GM21390 (cell line): Measurements from ENCODE around the gene PPP1R11.
"Not testable (repeated sequence)": the region's sequence is repeated elsewhere in the genome, so short reads cannot be mapped to it uniquely, and the experiment has no call there.

Source experiments
- ATAC-seq: cut with Tn5 transposase; IDR thresholded peaks from one replicate; pipeline ENCODE4 v1.9.1; 2021; ENCODE audit not compliant: unreplicated experiment

Gene PPP1R11

GRCh38 chr6:30066577-30067459 lies at the start of gene PPP1R11:
Gene PPP1R11, plus strand, starts transcription at chr6:30067198. Its CDS starts 213 bp downstream, at chr6:30067411.
- ATAC-seq: peak; percentile 92

- ATAC-seq: no peak
Measured at GRCh38 chr6:30019819-30020218, 47.2 kb upstream of the PPP1R11 start.

GRCh38 chr6:30020626-30021025 lies 46.4 kb upstream of the PPP1R11 start:
- no peak for ATAC-seq

GRCh38 chr6:30022189-30022588 lies 44.8 kb upstream of the PPP1R11 start:
- ATAC-seq: no peak

GRCh38 chr6:30022712-30023111 lies 44.3 kb upstream of the PPP1R11 start:
- ATAC-seq: not testable (repeated sequence)

GRCh38 chr6:30025186-30025585 lies 41.8 kb upstream of the PPP1R11 start:
- ATAC-seq: no peak

- ATAC-seq: no peak
Measured at GRCh38 chr6:30029588-30029987, 37.4 kb upstream of the PPP1R11 start.

- no peak for ATAC-seq
Measured at GRCh38 chr6:30031381-30031780, 35.6 kb upstream of the PPP1R11 start.

GRCh38 chr6:30033440-30033839 lies 33.6 kb upstream of the PPP1R11 start:
- ATAC-seq: not testable (repeated sequence)

GRCh38 chr6:30035784-30036183 lies 31.2 kb upstream of the PPP1R11 start:
- no peak for ATAC-seq

GRCh38 chr6:30037182-30037788 lies 29.7 kb upstream of the PPP1R11 start:
- no peak for ATAC-seq

GRCh38 chr6:30041221-30041620 lies 25.8 kb upstream of the PPP1R11 start:
- ATAC-seq: no peak

- no peak for ATAC-seq
Measured at GRCh38 chr6:30041821-30042220, 25.2 kb upstream of the PPP1R11 start.

- no peak for ATAC-seq
Measured at GRCh38 chr6:30042476-30042875, 24.5 kb upstream of the PPP1R11 start.

- ATAC-seq: no peak
Measured at GRCh38 chr6:30042914-30043313, 24.1 kb upstream of the PPP1R11 start.

GRCh38 chr6:30043744-30044143 lies 23.3 kb upstream of the PPP1R11 start:
- ATAC-seq: no peak

- ATAC-seq: no peak
Measured at GRCh38 chr6:30044630-30045029, 22.4 kb upstream of the PPP1R11 start.

GRCh38 chr6:30047220-30047619 lies 19.8 kb upstream of the PPP1R11 start:
- ATAC-seq: no peak

GRCh38 chr6:30053682-30054081 lies 13.3 kb upstream of the PPP1R11 start:
- ATAC-seq: no peak

GRCh38 chr6:30055513-30055912 lies 11.5 kb upstream of the PPP1R11 start:
- no peak for ATAC-seq

- ATAC-seq: peak; percentile 19
Measured at GRCh38 chr6:30060606-30061091, 6.3 kb upstream of the PPP1R11 start.
